ENCODE data around the gene OGA. TPM values are rescaled to one million over a fixed set of nuclear protein-coding genes. Genes with fewer than 3 reads are reported as not detected.

The OGA gene
- total RNA-seq, 1 donor from 2014 or later = 119 TPM

DNA sequence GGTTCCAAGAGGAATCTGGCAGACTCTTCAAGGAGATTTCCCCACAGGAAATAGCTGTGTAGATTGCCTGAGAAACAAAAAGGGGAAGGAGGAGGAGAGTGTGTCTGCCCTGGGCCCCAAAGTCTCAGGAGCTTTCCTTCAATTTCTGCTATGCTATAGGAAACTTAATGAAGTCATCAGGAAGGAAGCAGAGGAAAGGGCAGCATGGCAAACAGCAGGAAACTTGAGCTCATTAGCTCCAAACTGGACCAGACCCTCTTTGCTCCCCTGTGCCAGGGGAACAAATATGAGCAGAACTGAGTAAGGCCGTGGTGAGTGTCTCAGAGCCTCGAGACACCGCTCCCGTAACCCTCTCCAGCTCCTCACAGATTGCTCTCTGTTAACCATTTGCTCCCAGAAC, 30.2 kb upstream of the OGA start:
- H3K36me3 ChIP-seq (ENCODE audit: insufficient read depth, low read length) = no peaks in the 10 kb centered on the region
- Mint-ChIP-seq H3K36me3 (ENCODE audit: low read depth, unreplicated experiment) (peaks cover 20% of the 10 kb centered on the region), H3K27ac (ENCODE audit: unreplicated experiment) (no peak overlapping the region), H3K27me3 (ENCODE audit: low read depth, unreplicated experiment) (peaks cover 5% of the 10 kb centered on the region), H3K9me3 (ENCODE audit: unreplicated experiment) (no peaks in the 10 kb centered on the region), H3K4me1 (ENCODE audit: low read depth, unreplicated experiment) (peaks cover 10% of the 10 kb centered on the region), H3K4me3 (ENCODE audit: unreplicated experiment) (no peak overlapping the region)
- no peak overlapping the region for H3K27ac ChIP-seq (ENCODE audit: low read depth, low read length)
- peaks cover 55% of the 10 kb centered on the region for H4K20me1 ChIP-seq (ENCODE audit: insufficient read depth, low read length)
- no peaks in the 10 kb centered on the region for H3K79me2 ChIP-seq (ENCODE audit: insufficient read depth, low read length)
- H2AFZ ChIP-seq (ENCODE audit: low read depth, low read length) = no peak overlapping the region
- H3K4me2 ChIP-seq (ENCODE audit: low read length) = no peak overlapping the region
- no peak for TF ChIP-seq EZH2 (IDR thresholded peaks at IDR 0.05; ENCODE audit: insufficient read depth, low read length)
- TF ChIP-seq, protein P1, sequence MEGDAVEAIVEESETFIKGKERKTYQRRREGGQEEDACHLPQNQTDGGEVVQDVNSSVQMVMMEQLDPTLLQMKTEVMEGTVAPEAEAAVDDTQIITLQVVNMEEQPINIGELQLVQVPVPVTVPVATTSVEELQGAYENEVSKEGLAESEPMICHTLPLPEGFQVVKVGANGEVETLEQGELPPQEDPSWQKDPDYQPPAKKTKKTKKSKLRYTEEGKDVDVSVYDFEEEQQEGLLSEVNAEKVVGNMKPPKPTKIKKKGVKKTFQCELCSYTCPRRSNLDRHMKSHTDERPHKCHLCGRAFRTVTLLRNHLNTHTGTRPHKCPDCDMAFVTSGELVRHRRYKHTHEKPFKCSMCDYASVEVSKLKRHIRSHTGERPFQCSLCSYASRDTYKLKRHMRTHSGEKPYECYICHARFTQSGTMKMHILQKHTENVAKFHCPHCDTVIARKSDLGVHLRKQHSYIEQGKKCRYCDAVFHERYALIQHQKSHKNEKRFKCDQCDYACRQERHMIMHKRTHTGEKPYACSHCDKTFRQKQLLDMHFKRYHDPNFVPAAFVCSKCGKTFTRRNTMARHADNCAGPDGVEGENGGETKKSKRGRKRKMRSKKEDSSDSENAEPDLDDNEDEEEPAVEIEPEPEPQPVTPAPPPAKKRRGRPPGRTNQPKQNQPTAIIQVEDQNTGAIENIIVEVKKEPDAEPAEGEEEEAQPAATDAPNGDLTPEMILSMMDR (IDR thresholded peaks at IDR 0.05; ENCODE audit: insufficient read depth, low read depth, low read length) = no peak
- FAIRE-seq (no peak), DNase-seq (ENCODE audit: low read depth) (no peak)
- H3K9ac ChIP-seq (ENCODE audit: low read length) = no peak overlapping the region
- peaks cover 5% of the 10 kb centered on the region for H3K27me3 ChIP-seq (ENCODE audit: insufficient read depth, low read length)
- H3K9me3 ChIP-seq (ENCODE audit: insufficient read depth, low read depth, low read length) = no peaks in the 10 kb centered on the region
- H3K4me3 ChIP-seq (ENCODE audit: insufficient read depth, low read depth, low read length) = no peak overlapping the region
- H3K4me1 ChIP-seq (ENCODE audit: insufficient read depth, low read length) = no peaks in the 10 kb centered on the region

DNA sequence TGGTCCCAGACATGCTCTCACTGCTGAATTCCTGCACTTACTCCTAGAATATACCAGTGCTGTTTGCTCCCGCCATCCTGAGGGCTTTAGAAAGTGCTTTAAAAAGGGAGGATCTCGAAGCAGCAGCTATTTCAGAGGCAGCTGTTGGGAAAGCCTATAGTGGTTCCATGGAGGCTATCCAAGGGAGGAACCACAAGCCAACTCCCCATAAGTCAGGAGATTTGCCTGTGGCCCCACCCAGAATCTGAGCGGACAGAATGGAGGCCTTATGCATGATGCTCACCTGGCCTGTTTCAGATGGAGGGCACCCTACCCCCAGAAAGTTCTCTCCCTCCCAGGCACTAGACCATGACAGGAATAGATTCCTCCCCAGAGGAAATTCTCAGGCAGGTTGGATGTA, 27.6 kb upstream of the OGA start:
- Histone ChIP-seq H3K79me2 (ENCODE audit: insufficient read depth, low read length) (no peaks in the 10 kb centered on the region), H3K27ac (ENCODE audit: low read depth, low read length) (no peak overlapping the region), H3K9me3 (ENCODE audit: insufficient read depth, low read depth, low read length) (no peaks in the 10 kb centered on the region), H3K9ac (ENCODE audit: low read length) (no peak overlapping the region), H4K20me1 (ENCODE audit: insufficient read depth, low read length) (peaks cover 61% of the 10 kb centered on the region), H3K27me3 (ENCODE audit: insufficient read depth, low read length) (peaks cover 9% of the 10 kb centered on the region), H2AFZ (ENCODE audit: low read depth, low read length) (no peak overlapping the region), H3K4me2 (ENCODE audit: low read length) (no peak overlapping the region), H3K36me3 (ENCODE audit: insufficient read depth, low read length) (no peaks in the 10 kb centered on the region), H3K4me1 (ENCODE audit: insufficient read depth, low read length) (peaks cover 4% of the 10 kb centered on the region), H3K4me3 (ENCODE audit: insufficient read depth, low read depth, low read length) (no peak overlapping the region)
- H3K9me3 Mint-ChIP-seq (ENCODE audit: unreplicated experiment) = no peaks in the 10 kb centered on the region
- H3K4me1 Mint-ChIP-seq (ENCODE audit: low read depth, unreplicated experiment) = peaks cover 14% of the 10 kb centered on the region
- TF ChIP-seq, protein P1 (IDR thresholded peaks at IDR 0.05; ENCODE audit: insufficient read depth, low read depth, low read length) = no peak
- no peak for TF ChIP-seq EZH2 (IDR thresholded peaks at IDR 0.05; ENCODE audit: insufficient read depth, low read length)
- peaks cover 18% of the 10 kb centered on the region for H3K36me3 Mint-ChIP-seq (ENCODE audit: low read depth, unreplicated experiment)
- FAIRE-seq = no peak
- H3K27ac Mint-ChIP-seq (ENCODE audit: unreplicated experiment) = peak overlapping the region; percentile 12
- no peak overlapping the region for H3K4me3 Mint-ChIP-seq (ENCODE audit: unreplicated experiment)
- peaks cover 13% of the 10 kb centered on the region for H3K27me3 Mint-ChIP-seq (ENCODE audit: low read depth, unreplicated experiment)
- no peak for DNase-seq (ENCODE audit: low read depth)
